GM12892 (cell line): ENCODE data around the gene SLC4A11.

ENCODE experiments used
- POLR2A ChIP-seq: IDR thresholded peaks from 2 replicates; pipeline ENCODE4 v1.6.1; 2011; ENCODE audit warnings: low read depth, low read length, control low read depth
- POLR2AphosphoS5 ChIP-seq: IDR thresholded peaks from 2 replicates; pipeline ENCODE4 v1.6.1; 2011; ENCODE audit warnings: low read depth, low read length, control low read depth
- TAF1 ChIP-seq: IDR thresholded peaks from 2 replicates; pipeline ENCODE4 v1.6.1; 2011; ENCODE audit warnings: low read depth, mild to moderate bottlenecking, control low read depth, low read length, borderline replicate concordance

- TF ChIP-seq POLR2A (no peak), POLR2AphosphoS5 (no peak), TAF1 (no peak)
These were observed 44.3 kb upstream of the SLC4A11 start for GRCh38 chr20:3283222-3283820.
